Memory B cell (primary cell): ENCODE measurements around the gene ABTB2.

ENCODE experiments used
- ATAC-seq: fragments of 150-1000 bp; cut with Tn5 transposase; 2 replicates; pipeline ENCODE4 v1.10.0; 2021; ENCODE audit warnings: low read depth, mild to moderate bottlenecking, moderate library complexity
- DNase-seq, 2 donors: peaks; one replicate each; pipeline ENCODE4 v3.0.0; 2022; ENCODE audit warnings: low spot score in 2 of 2
- H3K27ac Mint-ChIP-seq: one replicate; pipeline ENCODE4 v1.8.0; 2022; ENCODE audit warnings: mild to moderate bottlenecking, moderate library complexity, mixed read lengths
- H3K27me3 Mint-ChIP-seq: one replicate; pipeline ENCODE4 v1.8.0; 2022; ENCODE audit warnings: mixed read lengths
- H3K36me3 Mint-ChIP-seq: one replicate; pipeline ENCODE4 v1.8.0; 2022; ENCODE audit warnings: mild to moderate bottlenecking, mixed read lengths
- H3K4me1 Mint-ChIP-seq: one replicate; pipeline ENCODE4 v1.8.0; 2022; ENCODE audit warnings: mixed read lengths
- H3K4me3 Mint-ChIP-seq: one replicate; pipeline ENCODE4 v1.8.0; 2022; ENCODE audit warnings: mild to moderate bottlenecking, moderate library complexity, mixed read lengths
- H3K9me3 Mint-ChIP-seq: one replicate; pipeline ENCODE4 v1.8.0; 2022; ENCODE audit warnings: mixed read lengths

ABTB2 gene

GRCh38 chr11:34381775-34382174 is 24.0 kb upstream of the ABTB2 start:
- H3K4me1 Mint-ChIP-seq = no peaks in the 10 kb centered on the region
- peaks cover 3% of the 10 kb centered on the region for H3K9me3 Mint-ChIP-seq
- H3K27me3 Mint-ChIP-seq = peaks cover 4% of the 10 kb centered on the region
- ATAC-seq = no peak
- H3K27ac Mint-ChIP-seq = no peak overlapping the region
- no peak for DNase-seq
- peaks cover 5% of the 10 kb centered on the region for H3K36me3 Mint-ChIP-seq
- H3K4me3 Mint-ChIP-seq = no peak overlapping the region

GRCh38 chr11:34380696-34381095 is 22.9 kb upstream of the ABTB2 start:
- no peak overlapping the region for H3K27ac Mint-ChIP-seq
- DNase-seq (no peak), ATAC-seq (no peak)
- H3K4me1 Mint-ChIP-seq = no peaks in the 10 kb centered on the region
- H3K9me3 Mint-ChIP-seq = peaks cover 5% of the 10 kb centered on the region
- H3K27me3 Mint-ChIP-seq = peaks cover 4% of the 10 kb centered on the region
- H3K36me3 Mint-ChIP-seq = peaks cover 6% of the 10 kb centered on the region
- H3K4me3 Mint-ChIP-seq = no peak overlapping the region

- Mint-ChIP-seq H3K27ac (no peak overlapping the region), H3K27me3 (peaks cover 4% of the 10 kb centered on the region), H3K36me3 (peaks cover 7% of the 10 kb centered on the region), H3K4me1 (no peaks in the 10 kb centered on the region), H3K4me3 (no peak overlapping the region), H3K9me3 (peaks cover 11% of the 10 kb centered on the region)
- no peak for DNase-seq
- ATAC-seq = no peak
These were observed 21.7 kb upstream of the ABTB2 start for GRCh38 chr11:34379539-34379938.

GRCh38 chr11:34379079-34379478 is 21.3 kb upstream of the ABTB2 start:
- DNase-seq (no peak), ATAC-seq (no peak)
- peaks cover 4% of the 10 kb centered on the region for H3K27me3 Mint-ChIP-seq
- H3K4me1 Mint-ChIP-seq = no peaks in the 10 kb centered on the region
- no peak overlapping the region for H3K27ac Mint-ChIP-seq
- no peak overlapping the region for H3K4me3 Mint-ChIP-seq
- peaks cover 14% of the 10 kb centered on the region for H3K9me3 Mint-ChIP-seq
- H3K36me3 Mint-ChIP-seq = peaks cover 7% of the 10 kb centered on the region

- DNase-seq = no peak
- no peak for ATAC-seq
- no peaks in the 10 kb centered on the region for H3K4me1 Mint-ChIP-seq
- H3K27ac Mint-ChIP-seq = no peak overlapping the region
- H3K27me3 Mint-ChIP-seq = peaks cover 1% of the 10 kb centered on the region
- H3K9me3 Mint-ChIP-seq = peaks cover 14% of the 10 kb centered on the region
- H3K4me3 Mint-ChIP-seq = no peak overlapping the region
- peaks cover 7% of the 10 kb centered on the region for H3K36me3 Mint-ChIP-seq
These were observed 15.9 kb upstream of the ABTB2 start for GRCh38 chr11:34373727-34374126.

GRCh38 chr11:34366522-34366921 is 8.7 kb upstream of the ABTB2 start:
- no peak for DNase-seq
- Mint-ChIP-seq H3K27me3 (peaks cover 10% of the 10 kb centered on the region), H3K4me3 (no peak overlapping the region), H3K4me1 (no peaks in the 10 kb centered on the region), H3K9me3 (no peaks in the 10 kb centered on the region), H3K36me3 (no peaks in the 10 kb centered on the region), H3K27ac (no peak overlapping the region)
- ATAC-seq = no peak

GRCh38 chr11:34364102-34364501 is 6.3 kb upstream of the ABTB2 start:
- H3K9me3 Mint-ChIP-seq = no peaks in the 10 kb centered on the region
- no peaks in the 10 kb centered on the region for H3K36me3 Mint-ChIP-seq
- no peak overlapping the region for H3K27ac Mint-ChIP-seq
- peaks cover 11% of the 10 kb centered on the region for H3K27me3 Mint-ChIP-seq
- no peak overlapping the region for H3K4me3 Mint-ChIP-seq
- peaks cover 3% of the 10 kb centered on the region for H3K4me1 Mint-ChIP-seq
- DNase-seq (no peak), ATAC-seq (no peak)

GRCh38 chr11:34363363-34364084 is 5.7 kb upstream of the ABTB2 start:
- Mint-ChIP-seq H3K4me1 (peaks cover 5% of the 10 kb centered on the region), H3K36me3 (no peaks in the 10 kb centered on the region), H3K27me3 (peaks cover 11% of the 10 kb centered on the region), H3K9me3 (no peaks in the 10 kb centered on the region), H3K4me3 (no peak overlapping the region), H3K27ac (no peak overlapping the region)
- ATAC-seq (no peak), DNase-seq (no peak)

GRCh38 chr11:34360046-34360445 is 2.2 kb upstream of the ABTB2 start:
- Mint-ChIP-seq H3K9me3 (no peaks in the 10 kb centered on the region), H3K27me3 (peaks cover 18% of the 10 kb centered on the region), H3K27ac (no peak overlapping the region), H3K4me3 (no peak overlapping the region), H3K36me3 (no peaks in the 10 kb centered on the region), H3K4me1 (peaks cover 17% of the 10 kb centered on the region)
- no peak for DNase-seq
- no peak for ATAC-seq

- no peak for DNase-seq
- peaks cover 17% of the 10 kb centered on the region for H3K4me1 Mint-ChIP-seq
- peaks cover 22% of the 10 kb centered on the region for H3K27me3 Mint-ChIP-seq
- no peaks in the 10 kb centered on the region for H3K9me3 Mint-ChIP-seq
- no peak for ATAC-seq
- peak overlapping the region; percentile 67 for H3K27ac Mint-ChIP-seq
- H3K4me3 Mint-ChIP-seq = peak overlapping the region; percentile 88
- H3K36me3 Mint-ChIP-seq = no peaks in the 10 kb centered on the region
These were observed 1.7 kb upstream of the ABTB2 start for GRCh38 chr11:34359548-34359891.

- Mint-ChIP-seq H3K27me3 (peaks cover 21% of the 10 kb centered on the region), H3K4me1 (peaks cover 17% of the 10 kb centered on the region), H3K9me3 (no peaks in the 10 kb centered on the region), H3K4me3 (peak overlapping the region; percentile 88), H3K27ac (peak overlapping the region; percentile 67), H3K36me3 (no peaks in the 10 kb centered on the region)
- DNase-seq (peak; percentile 70 to 74), ATAC-seq (peak; percentile 23)
These were observed 1.1 kb upstream of the ABTB2 start for GRCh38 chr11:34358728-34359547.

- Mint-ChIP-seq H3K27me3 (peaks cover 21% of the 10 kb centered on the region), H3K27ac (peak overlapping the region; percentile 72), H3K9me3 (no peaks in the 10 kb centered on the region), H3K36me3 (no peaks in the 10 kb centered on the region), H3K4me3 (peak overlapping the region; percentile 88), H3K4me1 (peaks cover 17% of the 10 kb centered on the region)
- DNase-seq (peak in 1 of 2 donors; percentile 59), ATAC-seq (peak; percentile 4)
These were observed 483 bp upstream of the ABTB2 start for GRCh38 chr11:34358258-34358727.

- H3K27me3 Mint-ChIP-seq = peaks cover 19% of the 10 kb centered on the region
- ATAC-seq = peak; percentile 26
- H3K4me3 Mint-ChIP-seq = peak overlapping the region; percentile 88
- peak; percentile 48 to 67 for DNase-seq
- no peaks in the 10 kb centered on the region for H3K36me3 Mint-ChIP-seq
- H3K4me1 Mint-ChIP-seq = peaks cover 17% of the 10 kb centered on the region
- no peaks in the 10 kb centered on the region for H3K9me3 Mint-ChIP-seq
- no peak overlapping the region for H3K27ac Mint-ChIP-seq
These were observed 703 bp downstream of the ABTB2 start for GRCh38 chr11:34356913-34357700.

GRCh38 chr11:34356576-34356912 is 1.3 kb downstream of the ABTB2 start:
- Mint-ChIP-seq H3K9me3 (no peaks in the 10 kb centered on the region), H3K36me3 (no peaks in the 10 kb centered on the region), H3K27ac (no peak overlapping the region), H3K4me3 (peak overlapping the region; percentile 88), H3K27me3 (peaks cover 19% of the 10 kb centered on the region), H3K4me1 (peaks cover 22% of the 10 kb centered on the region)
- DNase-seq (peak in 1 of 2 donors; percentile 22), ATAC-seq (no peak)
